Ascending aorta (tissue), 2 donors: ENCODE results near the gene ALPI. TPM values are rescaled to one million over a fixed set of nuclear protein-coding genes. Genes with fewer than 3 reads are reported as not detected.

Experiments used
- DNase-seq, 2 donors: peaks; one replicate each; pipeline ENCODE4 v3.0.0-alpha.2; 2019; ENCODE audit warnings: low spot score in 2 of 2
- H3K27ac ChIP-seq, 2 donors: fragments of 200-600 bp; sonication (generic); one replicate each; pipeline ENCODE4 v1.5.1; 2016 to 2017; ENCODE audit warnings: mild to moderate bottlenecking in 1 of 2
- H3K27me3 ChIP-seq: fragments of 200-600 bp; sonication (generic); one replicate; pipeline ENCODE4 v1.5.1; 2017
- H3K36me3 ChIP-seq, 2 donors: fragments of 200-600 bp; sonication (generic); one replicate each; pipeline ENCODE4 v1.5.1; 2016
- H3K4me1 ChIP-seq, 2 donors: fragments of 200-600 bp; sonication (generic); one replicate each; pipeline ENCODE4 v1.5.1; 2016 to 2017; ENCODE audit warnings: mild to moderate bottlenecking in 1 of 2
- H3K4me3 ChIP-seq, 2 donors: fragments of 200-600 bp; sonication (generic); one replicate each; pipeline ENCODE4 v1.5.1; 2016 to 2017; ENCODE audit warnings: mild to moderate bottlenecking in 1 of 2
- H3K9me3 ChIP-seq, 2 donors: fragments of 200-600 bp; sonication (generic); one replicate each; pipeline ENCODE4 v1.5.1; 2016
- intact Hi-C: fragments of 100-400 bp; cut with DNase I; formaldehyde crosslinking; loops from one replicate; pipeline ENCODE4 v1.15.1; 2023
- total RNA-seq: library from RNA; depleted of rRNA; stranded (reverse); fragments of >200 nt; gene quantifications from one replicate; pipeline ENCODE4 v1.1.0, GENCODE V29; 2016
- TF ChIP-seq, protein P1 (sequence below), 3 experiments: fragments of 200-600 bp in 2 of 3; fragments of 450-650 bp in 1 of 3; sonication (generic) in 2 of 3; IDR thresholded peaks; one replicate each; pipeline ENCODE4 v1.5.1; 2016 to 2019; ENCODE audit warnings: antibody characterized with exemption in 3 of 3, mild to moderate bottlenecking in 1 of 3, moderate library complexity in 1 of 3

Gene ALPI
- total RNA-seq, 1 donor from 2014 or later, result not detected

DNA sequence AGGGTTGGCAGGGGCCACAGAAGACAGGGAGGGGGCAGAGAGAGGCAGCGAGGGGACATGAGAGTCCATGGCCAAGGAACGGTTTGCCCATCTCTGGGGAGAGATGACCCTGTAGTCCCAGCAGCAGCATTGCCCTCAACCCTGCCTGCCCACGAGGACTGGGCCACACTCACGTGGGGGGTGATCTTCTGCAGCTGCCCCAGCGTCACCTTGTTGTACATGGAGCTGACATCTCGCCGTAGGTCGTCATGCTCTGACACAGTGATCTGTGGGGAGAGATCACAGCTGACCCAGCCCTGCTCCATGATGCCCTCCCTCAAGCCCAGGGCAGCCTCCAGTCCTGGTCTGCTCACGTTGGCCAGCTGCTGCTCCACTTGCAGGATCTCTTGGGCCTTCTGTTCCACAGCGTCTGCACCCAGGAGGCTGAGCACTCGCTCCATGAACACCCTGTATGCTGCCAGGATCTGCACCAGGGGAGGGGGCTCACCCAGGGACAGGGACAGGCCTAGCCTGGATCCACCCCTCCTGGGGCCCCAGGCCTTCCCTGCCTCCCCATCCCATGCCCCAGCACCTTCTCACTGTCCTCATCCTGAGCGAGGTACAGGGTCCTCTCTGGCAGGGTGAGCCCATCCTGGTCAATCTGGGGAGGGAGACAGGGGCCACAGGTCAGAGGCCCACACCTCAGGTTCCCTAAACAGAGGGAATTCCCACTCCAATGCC lies 28.8 kb downstream of the ALPI start:
- Histone ChIP-seq H3K4me1 (no peaks in the 10 kb centered on the region), H3K4me3 (no peak overlapping the region), H3K36me3 (no peaks in the 10 kb centered on the region), H3K9me3 (no peaks in the 10 kb centered on the region), H3K27ac (no peak overlapping the region), H3K27me3 (no peaks in the 10 kb centered on the region)
- no peak for DNase-seq
- intact Hi-C loops, result no loop called here
- TF ChIP-seq, protein P1, sequence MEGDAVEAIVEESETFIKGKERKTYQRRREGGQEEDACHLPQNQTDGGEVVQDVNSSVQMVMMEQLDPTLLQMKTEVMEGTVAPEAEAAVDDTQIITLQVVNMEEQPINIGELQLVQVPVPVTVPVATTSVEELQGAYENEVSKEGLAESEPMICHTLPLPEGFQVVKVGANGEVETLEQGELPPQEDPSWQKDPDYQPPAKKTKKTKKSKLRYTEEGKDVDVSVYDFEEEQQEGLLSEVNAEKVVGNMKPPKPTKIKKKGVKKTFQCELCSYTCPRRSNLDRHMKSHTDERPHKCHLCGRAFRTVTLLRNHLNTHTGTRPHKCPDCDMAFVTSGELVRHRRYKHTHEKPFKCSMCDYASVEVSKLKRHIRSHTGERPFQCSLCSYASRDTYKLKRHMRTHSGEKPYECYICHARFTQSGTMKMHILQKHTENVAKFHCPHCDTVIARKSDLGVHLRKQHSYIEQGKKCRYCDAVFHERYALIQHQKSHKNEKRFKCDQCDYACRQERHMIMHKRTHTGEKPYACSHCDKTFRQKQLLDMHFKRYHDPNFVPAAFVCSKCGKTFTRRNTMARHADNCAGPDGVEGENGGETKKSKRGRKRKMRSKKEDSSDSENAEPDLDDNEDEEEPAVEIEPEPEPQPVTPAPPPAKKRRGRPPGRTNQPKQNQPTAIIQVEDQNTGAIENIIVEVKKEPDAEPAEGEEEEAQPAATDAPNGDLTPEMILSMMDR (IDR thresholded peaks at IDR 0.05), result no peak

DNA sequence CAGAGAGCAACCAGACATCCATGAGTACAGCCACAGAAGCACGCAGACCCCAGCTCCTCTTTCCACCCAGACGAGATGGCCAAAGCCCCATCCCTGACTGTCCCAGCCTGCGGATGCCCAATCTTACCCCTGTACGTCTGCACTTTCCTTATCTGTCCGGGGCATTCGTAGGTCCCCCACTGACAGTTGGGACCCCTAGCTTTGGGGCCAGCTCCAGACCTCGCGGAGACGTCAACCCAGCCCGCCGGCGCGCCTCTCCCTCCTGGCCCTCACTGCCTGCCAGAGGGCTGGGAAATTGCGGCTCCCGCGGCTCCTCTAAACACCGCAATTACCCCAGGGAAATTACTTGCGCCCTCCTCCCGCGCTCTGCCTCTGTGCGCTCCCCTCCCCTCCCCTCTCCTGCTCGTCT lies 29.4 kb downstream of the ALPI start:
- no peak overlapping the region for H3K4me3 ChIP-seq
- TF ChIP-seq, protein P1 (IDR thresholded peaks at IDR 0.05), result no peak
- intact Hi-C loops, result no loop called here
- H3K9me3 ChIP-seq, result no peaks in the 10 kb centered on the region
- H3K27ac ChIP-seq, result no peak overlapping the region
- H3K4me1 ChIP-seq, result no peaks in the 10 kb centered on the region
- no peak for DNase-seq
- H3K36me3 ChIP-seq, result no peaks in the 10 kb centered on the region
- H3K27me3 ChIP-seq, result no peaks in the 10 kb centered on the region

DNA sequence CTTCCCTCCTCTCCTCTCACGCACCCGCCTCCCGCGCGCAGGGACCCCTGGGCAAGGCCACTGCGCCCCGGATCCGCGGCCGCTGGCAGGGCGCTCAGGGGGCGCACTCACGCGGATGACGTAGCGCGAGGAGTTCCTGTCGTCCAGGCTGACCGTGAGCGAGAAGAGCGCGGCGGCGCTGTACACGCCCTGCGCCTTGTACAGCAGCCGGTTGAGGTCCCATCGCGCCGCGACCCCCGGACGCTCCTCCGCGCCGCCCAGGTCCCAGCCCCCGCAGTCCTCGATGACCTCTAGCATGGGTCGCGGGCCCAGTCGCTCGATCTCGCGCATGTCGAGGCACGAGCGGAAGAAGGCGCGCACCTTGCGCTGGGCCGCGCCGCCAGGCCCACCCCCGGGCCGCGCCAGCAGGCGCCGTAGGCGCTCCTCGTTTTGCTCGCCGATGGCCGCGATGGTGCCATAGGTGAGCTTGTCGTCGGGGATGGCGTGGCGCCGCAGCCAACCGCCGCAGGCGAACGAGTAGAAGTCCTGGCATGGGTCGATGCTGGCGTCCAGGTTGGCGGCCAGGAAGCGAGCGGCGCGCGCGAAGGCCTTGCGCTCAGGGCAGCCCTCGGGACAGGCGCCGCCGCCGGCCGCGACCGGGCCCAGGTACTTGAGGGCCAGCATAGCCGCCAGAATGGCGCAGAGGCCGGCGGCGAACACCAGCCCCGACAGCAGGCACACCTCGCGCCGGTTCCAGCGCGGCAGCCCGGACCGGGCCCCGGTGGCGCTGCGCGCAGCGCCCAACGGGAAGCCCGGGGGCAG lies 30.0 kb downstream of the ALPI start:
- H3K27ac ChIP-seq, result no peak overlapping the region
- no peaks in the 10 kb centered on the region for H3K9me3 ChIP-seq
- no peaks in the 10 kb centered on the region for H3K36me3 ChIP-seq
- no peaks in the 10 kb centered on the region for H3K27me3 ChIP-seq
- H3K4me3 ChIP-seq, result peak overlapping the region in 1 of 2 donors; percentile 10
- intact Hi-C loops, result no loop called here
- TF ChIP-seq, protein P1 (IDR thresholded peaks at IDR 0.05), result no peak
- no peaks in the 10 kb centered on the region for H3K4me1 ChIP-seq
- no peak for DNase-seq

DNA sequence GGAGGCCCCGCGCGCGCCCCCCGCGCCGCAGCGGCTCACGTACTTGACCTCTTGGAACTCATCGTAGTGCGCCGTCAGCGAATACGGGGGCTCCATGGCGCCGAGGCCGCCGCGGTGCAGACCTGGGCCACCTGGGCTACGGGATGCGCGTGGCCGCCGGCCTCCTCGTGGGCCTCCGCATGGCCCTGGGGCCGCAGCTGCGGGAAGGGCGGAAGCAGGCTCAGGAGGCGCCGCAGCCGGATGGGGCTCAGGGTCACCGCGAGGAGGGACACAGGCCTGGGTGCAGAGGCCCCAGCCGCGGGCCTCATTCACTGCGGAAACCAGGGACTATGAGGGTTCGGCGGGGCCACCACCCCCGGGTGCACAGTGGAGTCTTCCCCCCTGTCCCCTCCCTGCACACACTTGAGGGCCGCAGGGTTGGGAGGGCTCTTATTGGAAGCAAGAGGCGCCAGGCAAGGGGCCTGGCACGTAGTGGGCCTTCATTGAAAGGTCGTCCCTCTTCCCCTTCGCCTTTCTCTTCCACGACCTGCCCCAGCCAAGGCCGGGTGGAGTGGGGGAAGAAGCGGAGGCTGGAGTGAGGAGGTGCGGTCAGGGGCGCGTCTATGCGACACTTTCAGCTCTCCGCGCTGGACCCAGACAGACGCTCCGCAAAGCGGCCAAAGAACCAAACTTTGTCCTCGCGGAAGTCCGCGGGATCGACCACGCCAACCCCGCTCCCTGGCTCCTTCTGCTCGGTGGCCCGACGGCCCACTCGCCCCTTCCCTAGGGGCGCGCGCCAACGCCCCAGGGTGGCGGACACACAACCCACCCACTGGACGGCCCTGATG lies 30.8 kb downstream of the ALPI start:
- peak overlapping the region; percentile 10 to 45 for H3K4me3 ChIP-seq
- no peak for DNase-seq
- no peaks in the 10 kb centered on the region for H3K9me3 ChIP-seq
- intact Hi-C loops, result no loop called here
- H3K27ac ChIP-seq, result no peak overlapping the region
- H3K36me3 ChIP-seq, result no peaks in the 10 kb centered on the region
- no peaks in the 10 kb centered on the region for H3K4me1 ChIP-seq
- no peaks in the 10 kb centered on the region for H3K27me3 ChIP-seq
- TF ChIP-seq, protein P1 (IDR thresholded peaks at IDR 0.05), result no peak

DNA sequence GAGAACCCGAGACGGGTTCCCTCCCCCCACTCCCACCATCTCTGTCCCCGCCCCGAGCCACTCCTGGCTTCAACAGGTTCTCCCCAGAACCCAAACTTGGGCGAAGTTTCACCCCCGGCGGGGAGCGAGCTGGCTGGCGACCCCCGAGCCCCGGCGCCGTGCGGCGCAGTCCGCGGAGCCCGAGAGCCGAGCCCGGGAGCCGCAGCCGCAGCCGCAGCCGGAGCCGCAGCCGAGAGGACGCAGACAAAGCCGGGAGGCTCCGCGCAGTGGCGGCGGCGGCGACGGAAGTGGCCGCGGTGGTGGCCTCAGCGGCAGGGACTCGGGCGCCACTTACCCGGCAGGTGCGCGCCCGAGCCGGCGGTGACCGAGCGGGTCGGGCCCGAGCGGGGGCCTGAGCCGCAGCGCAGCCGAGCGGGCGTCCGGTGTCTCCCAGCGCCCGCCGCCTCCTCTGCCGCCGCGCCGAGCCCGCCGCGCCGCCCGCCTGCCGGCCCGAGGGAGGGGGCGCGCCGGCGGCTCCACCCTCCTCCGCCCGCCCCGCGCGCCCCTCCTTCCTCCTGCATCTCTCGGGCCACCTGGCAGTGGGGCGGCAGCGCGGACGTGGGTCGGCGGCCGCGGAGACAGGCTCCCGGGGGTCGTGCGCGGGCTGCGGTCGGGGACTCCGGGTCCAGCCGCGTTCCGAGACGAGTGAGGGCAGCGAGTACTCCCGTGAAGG lies 31.6 kb downstream of the ALPI start, which contains the start of gene ECEL1:
ECEL1 (minus strand) TSS at position 450 of the 712 bp plus-strand sequence. CDS start 1,181 bp downstream, outside the sequence.
- TF ChIP-seq, protein P1 (IDR thresholded peaks at IDR 0.05), result no peak
- Histone ChIP-seq H3K27ac (no peak within 1 kb of the TSS), H3K36me3 (no peaks in the 10 kb centered on the region), H3K4me1 (no peaks in the 10 kb centered on the region), H3K27me3 (no peaks in the 10 kb centered on the region), H3K4me3 (peak within 1 kb of the TSS; percentile 10 to 45), H3K9me3 (no peaks in the 10 kb centered on the region)
- DNase-seq, result no peak
- intact Hi-C loops, result no loop called here
